NCI-H2227 (cell line): ENCODE results near the gene SLC35D2.
"Not testable (repeated sequence)": the region's sequence is repeated elsewhere in the genome, so short reads cannot be mapped to it uniquely, and the experiment has no call there.

ENCODE experiments used
- DNase-seq: peaks from one replicate; lab custom pipeline; 2025; ENCODE audit not compliant: unreplicated experiment; lab: John Stamatoyannopoulos, UW

SLC35D2 gene

DNA sequence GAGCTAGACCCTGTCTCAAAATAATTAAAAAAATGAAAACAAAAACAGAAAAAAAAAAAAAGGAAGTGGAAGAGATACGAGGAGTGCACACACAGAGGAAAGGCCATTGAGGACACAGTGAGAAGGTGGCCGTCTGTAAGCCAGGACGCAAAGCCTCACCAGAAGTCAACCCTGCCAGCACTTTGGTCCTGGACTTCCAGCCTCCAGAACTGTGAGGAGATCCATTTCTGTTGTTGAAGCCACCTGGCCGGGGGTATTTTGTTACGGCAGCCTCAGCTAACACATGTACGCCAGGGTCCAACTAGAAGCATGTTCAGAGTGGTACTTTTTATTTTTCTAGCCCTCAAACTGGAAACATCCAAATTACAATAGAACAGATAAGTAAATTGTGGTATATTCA, 21.8 kb downstream of the SLC35D2 start:
- no peak for DNase-seq

DNA sequence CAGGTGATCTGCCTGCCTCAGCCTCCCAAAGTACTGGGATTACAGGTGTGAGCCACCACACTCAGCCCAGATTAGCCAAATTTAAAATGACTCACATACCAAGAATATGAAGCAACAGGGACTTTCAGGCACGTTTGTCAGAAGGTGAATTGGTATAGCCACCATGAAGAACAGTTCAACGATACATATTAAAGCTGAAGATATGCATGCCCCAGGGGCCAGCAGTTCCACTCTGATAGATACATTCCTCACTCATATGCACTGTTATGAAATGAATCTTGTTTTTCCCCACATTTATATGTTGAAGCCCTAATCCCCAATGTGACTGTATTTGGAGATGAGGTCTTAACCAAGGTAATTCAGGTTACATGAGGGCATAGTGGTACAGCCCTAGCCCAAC, 22.5 kb downstream of the SLC35D2 start:
- DNase-seq: no peak

DNA sequence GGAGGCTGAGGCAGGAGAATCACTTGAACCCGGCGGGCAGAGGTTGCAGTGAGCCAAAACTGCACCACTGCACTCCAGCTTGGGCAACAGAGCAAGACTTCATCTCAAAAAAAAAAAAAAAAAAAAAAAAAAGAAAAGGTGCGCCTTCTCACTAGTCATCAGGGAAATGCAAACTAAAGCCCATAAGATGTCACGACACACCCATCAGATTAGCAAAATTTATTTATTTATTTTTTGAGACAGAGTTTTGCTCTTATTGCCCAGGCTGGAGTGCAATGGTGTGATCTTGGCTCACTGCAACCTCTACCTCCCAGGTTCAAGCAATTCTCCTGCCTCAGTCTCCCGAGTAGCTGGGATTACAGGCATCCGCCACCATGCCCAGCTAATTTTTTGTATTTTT, 23.0 kb downstream of the SLC35D2 start:
- DNase-seq: not testable (repeated sequence)

DNA sequence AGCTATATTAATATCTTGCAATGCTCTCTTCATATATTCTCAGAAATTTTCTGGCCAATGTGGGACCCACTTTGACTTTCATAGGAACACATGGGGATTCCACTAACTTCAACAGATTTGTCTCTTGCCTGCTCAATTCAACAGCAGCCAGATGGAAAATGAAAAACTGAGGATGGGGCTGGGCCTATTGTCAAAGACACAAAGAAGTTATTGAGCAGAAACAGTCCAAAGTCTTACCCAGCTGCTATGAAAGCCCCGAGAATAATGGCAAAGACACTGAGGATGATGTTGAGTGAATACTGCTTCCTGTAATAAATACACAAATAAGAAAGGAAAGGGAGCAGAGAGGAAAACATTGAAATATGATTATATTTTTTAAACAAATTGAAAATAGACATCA, 32.6 kb downstream of the SLC35D2 start:
- no peak for DNase-seq

DNA sequence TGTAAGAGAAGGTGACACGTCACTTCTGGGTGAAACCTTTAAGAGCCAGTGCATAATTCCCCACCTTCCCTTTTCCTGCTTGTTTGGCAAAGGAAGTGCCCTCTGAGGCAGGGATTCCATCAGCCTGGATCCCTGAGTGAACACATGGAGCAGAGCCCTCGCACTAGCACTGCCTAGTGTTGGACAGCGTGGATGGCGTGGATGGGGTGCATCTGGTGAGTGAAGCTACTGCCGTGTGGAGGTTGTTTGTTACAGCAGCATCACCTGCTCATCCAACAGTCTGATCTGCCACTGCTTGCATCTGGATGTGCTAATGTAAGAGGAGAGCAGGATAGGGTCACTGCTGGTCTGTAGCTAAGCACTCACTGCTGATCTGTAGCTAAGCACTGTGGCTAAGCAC, 35.2 kb downstream of the SLC35D2 start:
- no peak for DNase-seq

DNA sequence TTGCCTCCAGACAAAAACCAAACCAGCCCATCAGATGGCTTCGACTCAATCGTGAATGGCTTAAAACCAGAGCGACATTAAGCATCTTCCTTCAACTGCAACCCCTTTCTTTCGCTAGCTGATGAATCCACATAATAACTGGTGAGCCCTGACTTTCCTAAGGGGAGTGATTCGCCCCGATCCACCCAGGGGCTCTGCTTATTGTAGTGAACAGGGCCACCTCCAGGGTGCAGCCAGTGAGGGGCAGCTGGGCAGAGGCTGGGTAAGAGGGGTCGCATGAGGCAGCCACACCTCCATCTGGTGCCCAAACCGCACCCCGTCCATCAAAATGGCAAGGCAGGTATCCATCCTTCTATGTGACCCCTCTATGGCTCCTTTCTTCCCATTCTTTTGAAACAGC, 38.0 kb downstream of the SLC35D2 start:
- DNase-seq: no peak

DNA sequence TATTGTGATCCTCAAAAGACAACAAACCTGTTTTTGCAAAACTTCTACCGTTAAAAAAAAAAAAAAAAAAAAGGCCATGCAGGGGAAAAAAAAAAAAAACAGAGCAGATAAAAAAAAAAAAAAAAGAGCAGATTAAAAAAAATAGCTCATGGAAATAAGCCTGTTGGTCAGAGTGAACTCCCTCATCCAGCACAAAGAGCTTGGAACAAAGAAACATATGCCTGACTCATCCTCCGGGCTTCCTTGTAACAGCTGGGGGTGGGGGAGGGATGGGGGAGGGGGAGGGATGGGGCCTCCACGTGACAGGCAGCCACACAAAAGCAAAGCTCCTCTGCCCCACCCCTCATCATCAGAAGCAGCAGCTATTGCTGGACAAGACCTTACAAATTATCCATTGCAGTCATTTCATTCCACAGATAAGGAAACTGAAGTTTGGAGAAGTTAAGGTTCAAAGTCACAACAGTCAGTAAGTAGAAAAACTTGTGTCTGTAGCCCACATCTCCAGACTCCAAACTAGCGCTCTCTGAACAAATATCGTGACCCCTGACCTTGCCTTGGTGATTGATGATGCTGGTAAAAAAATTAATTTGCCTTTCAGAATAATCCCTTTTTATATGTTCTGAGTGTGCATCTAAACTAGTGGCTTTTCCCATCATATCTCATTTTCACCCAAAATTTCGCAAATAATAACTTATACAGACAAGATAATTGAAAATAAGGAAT, 38.9 kb downstream of the SLC35D2 start:
- peak; percentile 40 for DNase-seq

DNA sequence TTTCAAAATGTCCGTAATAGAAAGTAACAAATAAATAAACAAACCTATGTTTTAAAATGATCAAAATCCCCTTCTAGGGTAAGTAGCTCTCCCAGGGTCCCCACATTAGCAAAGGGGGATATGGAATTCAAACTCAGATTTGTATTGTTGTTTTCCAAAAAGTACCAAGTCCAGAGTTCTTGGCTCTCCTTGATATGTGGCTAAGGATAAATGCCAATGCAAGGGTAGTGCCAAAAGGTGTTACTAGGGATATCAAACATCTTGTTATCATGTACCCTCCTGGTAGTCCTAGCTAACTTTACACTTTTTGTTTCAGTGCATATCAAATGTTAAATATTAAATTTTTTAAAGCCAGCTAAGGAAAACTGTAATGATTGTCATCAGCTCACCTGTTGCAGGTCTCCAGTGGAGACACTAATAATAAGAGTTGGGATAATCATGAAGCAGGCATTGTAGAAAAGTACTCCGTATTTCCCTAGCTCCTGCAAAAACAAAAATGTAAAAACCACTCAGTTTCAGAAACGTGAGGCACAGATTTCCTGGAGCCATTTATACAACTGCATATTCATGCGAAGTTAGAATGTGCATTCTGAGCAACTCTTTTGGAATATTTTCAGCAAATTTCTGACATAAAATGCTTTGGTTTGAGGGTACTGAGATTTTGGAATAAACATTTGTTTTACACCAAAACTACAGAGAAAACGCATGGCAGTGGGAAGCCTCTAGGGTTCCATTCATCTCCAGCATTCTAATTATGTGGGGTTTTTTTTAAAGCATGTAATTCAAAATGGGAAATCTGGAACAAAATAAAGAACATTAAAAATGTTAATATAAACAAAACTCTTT, 39.8 kb downstream of the SLC35D2 start:
- DNase-seq: no peak

DNA sequence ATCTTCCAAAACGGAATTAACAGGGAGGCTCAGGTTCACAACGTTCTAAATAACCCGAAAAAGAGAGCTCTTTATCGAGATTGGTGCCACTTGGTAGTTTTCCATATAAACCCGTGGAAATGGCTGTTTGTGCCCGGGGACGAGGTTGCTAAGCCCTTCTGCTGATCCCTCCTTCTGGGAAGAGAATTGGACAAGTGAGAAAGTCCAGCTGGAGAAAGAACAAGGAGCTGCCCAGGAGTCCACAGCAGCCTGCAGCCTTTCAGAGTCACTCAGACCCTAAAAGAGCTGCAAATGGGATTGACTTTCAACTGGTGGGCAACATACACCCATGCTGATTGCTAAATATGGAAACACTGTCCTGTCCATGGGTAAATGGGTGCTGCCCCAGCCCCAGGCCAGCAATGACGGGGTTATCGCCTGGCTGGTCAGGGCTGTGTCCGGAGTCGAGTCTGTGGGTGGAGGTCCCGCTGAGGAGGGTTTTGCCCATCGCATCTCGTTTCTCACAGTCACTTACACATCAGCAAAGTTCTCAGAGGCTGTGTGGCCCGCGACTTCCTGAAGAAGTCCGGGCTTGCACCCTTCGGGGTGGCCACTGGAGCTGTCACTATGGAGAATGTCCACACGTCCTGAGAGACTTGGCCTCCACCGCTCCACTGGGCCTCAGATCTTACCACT, 40.8 kb downstream of the SLC35D2 start:
- DNase-seq: no peak

DNA sequence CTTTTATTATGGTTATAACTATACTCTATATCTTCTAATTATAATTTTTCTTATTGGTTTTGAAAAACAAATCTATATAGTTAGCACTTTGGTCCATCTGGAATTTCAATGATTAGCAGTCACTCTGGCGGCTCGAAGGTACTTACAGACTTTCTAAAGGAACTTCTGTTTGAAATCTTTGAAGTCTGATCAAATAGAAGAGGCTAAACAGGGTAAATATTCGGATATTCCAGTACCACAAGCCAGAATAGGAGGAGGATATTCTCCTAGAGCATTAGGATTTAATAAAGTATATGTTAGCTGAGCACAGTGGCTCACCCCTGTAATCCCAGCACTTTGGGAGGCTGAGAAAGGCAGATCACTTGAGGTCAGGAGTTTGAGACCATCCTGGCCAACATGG, 42.8 kb downstream of the SLC35D2 start:
- DNase-seq: no peak

DNA sequence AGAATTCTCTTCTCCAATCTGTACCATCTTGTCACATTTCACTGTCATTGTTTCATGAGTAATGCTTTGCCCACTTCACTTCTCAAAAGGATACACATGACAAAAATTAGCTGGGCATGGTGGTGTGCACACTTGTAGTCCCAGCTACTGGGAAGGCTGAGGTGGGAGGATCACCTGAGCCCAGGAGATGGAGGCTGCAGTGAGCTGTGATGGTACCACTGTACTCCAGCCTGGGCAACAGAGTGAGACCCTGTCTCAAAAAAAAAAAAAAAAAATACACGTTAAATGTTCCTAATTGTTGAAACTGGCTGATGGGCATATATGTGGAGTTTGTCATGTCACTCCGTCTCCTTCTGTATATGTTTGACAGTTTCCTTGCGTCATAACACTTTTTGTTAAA, 45.2 kb downstream of the SLC35D2 start:
- DNase-seq: no peak

DNA sequence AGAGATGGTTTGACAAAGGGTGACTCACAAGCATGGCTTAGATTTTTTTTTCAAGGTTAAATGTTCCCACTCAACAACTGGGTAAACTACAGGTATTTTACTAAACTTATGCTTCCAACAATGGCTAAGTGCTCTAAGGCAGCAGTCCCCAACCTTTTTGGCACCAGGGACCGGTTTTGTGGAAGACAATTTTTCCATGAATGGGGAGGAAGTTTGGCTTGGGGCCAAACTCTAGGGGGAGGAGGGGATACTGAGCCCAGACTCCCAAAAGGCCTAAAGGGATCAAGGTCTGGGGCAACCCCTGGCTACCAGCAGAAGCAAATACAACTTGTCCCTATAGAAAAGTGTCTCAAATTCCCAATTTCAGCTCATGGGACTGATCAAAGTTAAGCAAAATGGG, 49.6 kb downstream of the SLC35D2 start:
- DNase-seq: no peak

DNA sequence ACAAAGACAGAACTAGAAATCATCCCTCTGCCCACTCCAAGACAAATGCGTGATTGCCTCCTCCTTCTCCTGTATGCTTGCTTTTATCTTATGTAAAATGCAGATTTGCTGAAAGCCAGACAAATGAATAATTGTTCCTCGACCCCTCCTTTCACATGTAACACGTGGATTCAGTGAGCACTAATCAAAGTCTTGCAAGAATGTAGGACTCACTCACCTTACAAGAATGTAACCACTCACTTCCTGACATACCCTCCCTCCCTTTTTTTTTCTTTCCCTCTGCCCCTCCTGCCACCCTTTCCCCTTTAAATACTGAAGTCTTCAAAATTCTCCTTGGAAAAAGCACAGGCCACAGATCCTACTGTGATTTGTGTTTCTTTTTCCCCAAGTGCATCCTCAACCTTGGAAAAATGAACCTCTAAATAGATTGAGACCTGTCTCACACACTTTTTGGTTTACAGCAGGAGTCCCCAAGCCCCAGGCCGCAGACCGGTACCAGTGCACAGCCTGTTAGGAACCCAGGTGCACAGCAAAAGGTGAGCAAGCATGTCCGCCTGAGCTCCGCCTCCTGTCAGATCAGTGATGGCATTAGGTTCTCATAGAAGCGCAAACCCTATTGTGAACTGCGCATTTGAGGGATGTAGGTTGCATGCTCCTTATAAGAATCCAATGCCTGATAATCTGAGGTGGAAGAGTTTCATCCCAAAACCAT, 52.1 kb downstream of the SLC35D2 start:
- DNase-seq: no peak

DNA sequence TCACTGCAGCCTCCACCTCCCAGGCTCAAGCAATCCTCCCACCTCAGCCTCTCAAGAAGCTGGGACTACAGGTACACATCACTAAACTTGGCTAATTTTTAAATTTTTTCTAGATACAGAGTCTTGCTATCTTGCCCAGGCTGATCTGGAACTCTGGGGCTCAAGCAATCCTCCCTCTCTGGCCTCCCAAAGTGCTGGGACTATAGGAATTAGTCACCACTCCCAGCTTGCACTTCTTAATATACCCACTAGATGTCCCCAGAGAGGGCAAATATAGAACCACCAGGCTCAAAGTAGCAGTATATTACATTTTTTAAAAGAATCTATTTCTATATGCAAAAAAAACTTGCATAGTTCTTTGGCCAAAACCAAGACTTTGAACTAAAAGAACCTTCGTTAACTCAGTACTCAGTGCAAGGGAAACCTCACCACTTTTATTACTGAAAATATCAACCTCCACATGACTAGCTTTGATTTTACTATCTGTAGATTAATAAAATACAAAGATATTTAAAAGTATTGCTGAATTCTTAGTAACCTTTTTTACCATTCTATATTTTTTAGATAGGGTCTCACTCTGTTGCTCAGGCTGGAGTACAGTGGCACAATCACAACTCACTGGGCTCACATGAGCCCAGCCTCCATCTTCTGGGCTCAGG, 55.7 kb downstream of the SLC35D2 start:
- peak; percentile 49 for DNase-seq

DNA sequence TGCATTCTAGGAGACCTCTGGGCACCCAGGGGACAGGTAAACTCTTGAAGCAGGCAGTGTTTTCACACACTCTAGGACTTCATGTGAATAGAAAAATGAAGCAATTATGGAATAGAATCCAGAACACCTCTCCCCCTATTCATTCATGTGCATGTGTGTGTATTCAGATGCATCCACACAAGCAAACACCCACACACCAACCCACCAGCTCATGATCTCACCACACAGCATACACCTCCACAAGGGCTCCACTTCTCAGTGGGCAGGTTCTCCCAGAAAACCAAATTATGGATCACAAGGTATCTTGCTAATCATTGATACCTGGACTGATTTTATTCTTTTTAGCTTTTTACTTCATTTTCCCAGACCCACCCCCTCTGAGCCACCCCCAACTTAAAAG, 60.3 kb downstream of the SLC35D2 start:
- DNase-seq: no peak

DNA sequence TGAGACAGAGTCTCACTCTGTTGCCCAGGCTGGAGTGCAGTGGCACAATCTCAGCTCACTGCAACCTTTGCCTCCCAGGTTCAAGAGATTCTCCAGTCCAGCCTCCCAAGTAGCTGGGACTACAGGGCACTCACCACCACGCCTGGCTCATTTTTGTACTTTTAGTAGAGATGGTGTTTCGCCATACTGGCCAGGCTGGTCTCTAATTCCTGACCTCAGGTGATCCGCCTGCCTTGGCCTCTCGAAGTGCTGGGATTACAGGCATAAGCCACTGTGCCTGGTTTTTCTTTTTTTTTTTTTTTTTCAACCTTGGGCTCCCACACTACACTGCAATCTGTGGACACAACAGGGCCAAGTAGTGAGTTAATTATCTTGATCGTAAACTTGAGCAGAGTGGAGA, 60.8 kb downstream of the SLC35D2 start:
- not testable (repeated sequence) for DNase-seq

DNA sequence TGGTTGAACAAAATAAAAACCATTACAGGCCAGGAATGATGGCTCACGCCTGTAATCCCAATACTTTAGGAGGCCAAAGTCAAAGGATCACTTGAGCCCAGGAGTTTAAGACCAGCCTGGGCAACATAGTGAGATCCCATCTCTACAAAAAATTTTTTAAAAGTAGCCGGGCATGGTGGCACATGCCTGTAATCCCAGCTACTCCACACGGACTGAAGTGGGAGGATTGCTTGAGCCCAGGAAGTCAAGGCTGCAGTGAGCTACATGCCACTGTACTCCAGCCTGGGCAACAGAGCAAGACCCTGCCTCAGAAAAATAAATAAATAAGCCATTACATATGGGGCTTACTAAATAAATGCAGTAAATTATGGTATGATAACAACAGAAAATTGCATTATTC, 61.3 kb downstream of the SLC35D2 start:
- DNase-seq: not testable (repeated sequence)

DNA sequence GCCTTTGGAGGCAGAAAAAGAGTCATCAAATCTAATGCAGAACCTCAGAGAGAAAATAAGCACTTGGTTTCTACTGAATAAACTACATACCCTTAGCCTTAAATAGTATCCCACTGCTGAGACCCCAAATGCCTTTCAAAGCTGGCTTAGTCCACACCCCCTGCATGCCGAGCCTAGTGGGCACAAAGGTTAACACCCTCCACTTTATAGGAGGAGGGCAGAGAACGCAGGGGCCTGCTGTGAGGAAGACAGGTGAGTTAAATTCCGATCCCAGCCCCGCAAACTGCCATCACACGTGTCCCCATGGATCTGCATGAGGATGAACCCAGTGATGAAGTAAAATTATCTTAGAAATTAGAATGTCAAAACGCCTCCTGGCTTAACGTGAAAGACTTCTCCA, 62.0 kb downstream of the SLC35D2 start:
- DNase-seq: no peak

DNA sequence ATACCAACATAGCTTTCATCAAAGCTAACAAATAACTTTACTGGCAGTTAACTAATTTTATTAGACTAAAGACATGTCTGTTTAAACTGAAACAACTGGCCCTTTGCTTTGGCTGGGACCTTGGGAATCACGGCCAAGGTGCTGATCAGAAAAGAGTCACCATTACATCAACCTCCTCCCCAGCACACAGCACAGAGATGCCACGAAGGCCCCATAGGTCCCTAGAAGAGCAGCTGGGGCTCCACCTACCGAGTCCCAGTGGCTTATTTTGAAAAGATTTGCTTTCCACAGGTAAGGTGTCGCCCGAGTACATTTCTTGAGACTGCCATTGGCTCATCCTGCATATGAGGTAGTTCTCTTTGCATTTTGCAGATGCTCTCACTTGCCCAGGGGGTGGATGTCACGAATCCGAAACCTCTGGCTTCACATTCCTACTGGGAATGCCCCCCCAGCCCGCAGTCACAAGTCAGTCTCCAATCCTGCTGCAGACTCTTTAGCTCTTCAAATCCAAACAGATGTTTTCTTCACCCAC, 62.7 kb downstream of the SLC35D2 start:
- no peak for DNase-seq

DNA sequence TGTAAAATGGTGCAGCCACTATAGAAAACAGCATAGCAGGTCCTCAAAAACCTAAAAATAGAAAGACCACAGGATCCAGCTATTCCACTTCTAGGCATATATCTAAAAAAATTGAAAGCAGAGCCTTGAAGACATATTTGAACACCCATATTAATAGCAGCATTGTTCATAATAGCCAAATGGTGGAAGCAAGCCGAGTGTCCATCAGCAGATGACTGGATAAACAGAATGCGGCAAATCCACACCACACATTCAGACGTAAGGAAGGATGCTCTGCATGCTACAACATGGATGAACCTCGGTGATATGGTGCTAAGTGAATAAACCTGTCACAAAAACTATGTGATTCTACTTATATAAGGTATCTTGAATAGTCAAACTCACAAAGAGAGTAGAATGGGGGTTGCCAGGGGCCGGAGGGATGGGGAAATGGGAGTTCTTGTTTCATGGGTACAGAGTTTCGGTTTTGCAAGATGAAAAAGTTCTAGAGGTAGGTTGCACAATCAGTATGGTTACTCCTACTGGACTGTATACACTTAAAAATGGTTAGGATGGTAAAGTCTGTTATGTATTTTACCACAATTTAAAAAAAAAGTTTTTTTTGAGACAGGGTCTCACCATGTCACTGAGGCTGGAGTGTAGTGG, 64.5 kb downstream of the SLC35D2 start:
- no peak for DNase-seq
